Retina (tissue), 1 donor: Measurements from ENCODE around the gene CAMTA1.
"Not testable (repeated sequence)": the region's sequence is repeated elsewhere in the genome, so short reads cannot be mapped to it uniquely, and the experiment has no call there.

ENCODE experiments used
- DNase-seq: peaks from one replicate; pipeline ENCODE4 v3.0.0-alpha.2; 2016

CAMTA1 gene

DNA sequence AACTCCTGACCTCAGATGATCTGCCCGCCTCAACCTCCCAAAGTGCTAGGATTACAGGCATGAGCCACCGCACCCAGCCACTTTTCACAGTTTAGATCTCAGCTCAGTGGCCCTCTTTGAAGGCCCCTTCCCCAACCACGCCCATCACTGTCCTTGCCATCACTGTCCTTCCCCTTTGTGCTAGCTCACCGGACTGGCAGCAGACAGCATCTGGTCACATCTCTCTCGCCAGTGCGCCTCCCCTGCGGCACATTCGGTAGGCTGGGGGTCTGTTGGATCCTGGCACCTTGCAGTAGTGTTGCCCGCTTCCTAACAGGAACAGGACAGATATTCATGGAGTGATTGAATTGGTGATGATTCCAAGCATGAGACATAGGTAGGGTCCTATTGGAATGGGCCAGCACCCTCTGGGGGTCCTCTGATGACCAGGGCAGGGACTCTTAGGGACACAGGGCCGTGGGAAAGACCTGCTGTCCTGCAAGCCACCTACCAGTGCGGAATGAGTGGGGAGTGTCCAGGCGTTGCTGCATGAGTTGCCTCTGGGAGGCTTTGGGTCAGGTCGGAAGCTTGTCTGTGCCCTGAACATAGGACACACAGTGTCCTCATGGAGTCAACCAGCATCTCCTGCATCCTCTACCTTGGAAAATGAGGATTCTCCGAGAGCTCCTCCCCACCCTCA is 807.0 kb downstream of the CAMTA1 start:
- DNase-seq: no peak

DNA sequence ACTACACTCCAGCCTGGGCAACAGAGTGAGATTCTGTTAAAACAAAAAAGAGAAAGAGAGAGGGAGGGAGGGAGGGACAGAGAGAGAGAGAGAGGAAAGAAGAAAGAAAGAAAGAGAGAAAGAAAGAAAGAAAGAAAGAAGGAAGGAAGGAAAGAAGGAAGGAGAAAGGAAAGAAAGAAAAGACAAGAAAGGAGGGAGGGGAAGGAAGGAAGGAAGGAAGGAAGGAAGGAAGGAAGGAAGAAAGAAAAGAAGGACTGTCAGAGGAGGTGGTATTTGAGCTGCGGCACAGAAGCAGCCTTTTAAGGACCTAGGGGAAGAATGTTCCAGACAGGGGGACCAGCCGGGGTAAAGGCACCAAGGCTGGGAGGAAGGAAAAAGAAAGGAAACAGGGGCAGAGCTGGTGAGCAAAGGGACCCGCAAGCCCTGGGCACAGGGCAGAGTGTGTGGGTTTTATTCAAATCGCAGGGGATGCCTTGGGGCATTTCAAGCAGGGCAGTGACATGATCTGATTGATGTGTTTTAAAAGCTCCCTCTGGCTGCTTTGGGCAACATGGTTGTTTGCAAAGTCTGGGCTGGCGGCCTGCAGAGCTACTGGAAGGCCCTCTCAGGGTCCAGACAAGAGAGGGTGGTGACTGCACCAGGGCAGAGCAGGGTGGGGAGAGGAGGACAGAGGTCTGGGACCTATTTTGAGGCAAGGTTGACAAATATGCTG is 808.9 kb downstream of the CAMTA1 start:
- no peak for DNase-seq

DNA sequence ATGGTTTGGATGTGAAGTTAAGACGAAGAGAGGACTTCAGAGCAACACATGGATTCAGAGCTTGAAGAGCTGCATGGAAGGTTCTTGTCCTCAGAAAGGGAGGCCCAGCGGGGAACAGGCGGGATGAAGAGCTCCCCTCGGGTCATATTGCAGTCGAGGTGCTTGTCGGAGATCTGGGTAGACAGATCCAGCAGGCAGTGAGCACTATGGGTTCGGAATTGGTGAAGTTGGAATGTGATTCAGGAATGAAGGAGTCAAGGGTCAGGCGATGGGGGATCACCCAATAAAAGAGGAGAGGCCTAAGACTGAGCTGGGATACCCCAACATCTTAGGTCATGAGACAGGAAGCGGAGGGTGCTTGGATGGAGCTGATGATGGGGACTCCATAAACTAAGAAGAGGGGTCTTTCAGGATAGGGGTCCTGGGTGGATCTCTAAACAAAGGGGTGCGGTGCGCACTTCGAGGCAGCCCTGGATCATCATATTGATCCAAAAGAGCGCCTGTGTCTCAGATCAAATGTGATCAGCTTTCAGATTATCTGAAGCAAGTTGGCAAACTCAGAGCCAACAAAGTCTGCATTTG is 809.6 kb downstream of the CAMTA1 start:
- no peak for DNase-seq

DNA sequence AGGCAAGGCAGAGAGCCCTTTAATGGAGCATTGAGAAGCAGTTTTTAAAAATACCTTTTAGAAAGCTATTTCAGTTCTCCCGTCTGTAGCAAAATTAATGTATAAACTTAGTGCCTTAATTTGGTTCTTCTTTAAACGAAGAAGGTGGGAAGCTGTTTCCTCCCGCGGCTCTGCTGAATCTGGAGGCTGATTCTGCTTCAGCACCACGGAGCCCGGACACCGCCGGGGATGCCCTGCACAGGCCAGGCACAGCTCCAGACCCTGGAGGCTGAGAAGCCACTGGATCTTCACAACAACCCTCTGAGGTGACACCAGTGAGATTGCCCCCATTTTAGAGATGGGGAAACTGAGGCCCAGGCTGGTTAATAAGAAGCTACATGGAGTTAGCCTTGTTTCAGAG is 810.1 kb downstream of the CAMTA1 start:
- no peak for DNase-seq

DNA sequence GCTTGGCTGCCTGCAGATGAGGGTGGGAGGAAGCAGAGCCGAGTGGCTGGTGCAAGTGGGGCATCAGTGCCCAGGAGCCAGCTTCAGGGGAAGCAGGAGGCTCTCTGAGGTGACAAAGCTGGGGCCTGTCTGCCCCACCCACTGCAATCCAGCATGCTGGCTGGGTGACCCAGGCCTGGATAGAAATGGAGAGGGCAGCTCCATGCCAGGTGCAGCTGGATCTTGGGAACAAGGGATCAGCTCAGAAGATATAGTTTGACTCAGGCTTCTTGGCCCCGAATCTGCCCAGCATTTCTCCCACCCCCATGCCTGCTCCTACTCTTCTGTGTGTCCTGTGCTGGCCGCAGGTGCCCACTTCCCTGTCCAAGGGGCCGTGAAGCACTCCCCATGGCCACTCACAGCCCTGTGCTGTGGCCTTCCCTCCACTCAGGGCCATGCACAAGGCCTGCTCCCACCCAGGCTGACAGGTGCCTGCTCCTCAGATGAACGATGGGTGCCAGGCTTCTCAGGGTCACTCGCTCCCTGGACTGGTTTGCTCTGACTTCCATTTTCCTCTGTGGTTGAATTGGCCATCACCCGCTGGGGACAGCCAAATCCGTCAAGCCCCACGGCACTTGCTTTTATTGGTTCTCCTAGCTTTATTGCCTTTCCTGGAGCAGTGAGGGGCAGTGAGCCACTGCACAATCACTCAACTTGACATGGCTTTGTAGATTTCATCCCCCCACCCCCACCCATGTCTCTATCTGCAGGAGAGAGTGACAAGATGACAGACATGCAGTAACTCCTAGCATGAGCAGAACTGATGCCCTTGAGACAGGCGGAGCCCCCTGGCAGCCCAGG is 811.1 kb downstream of the CAMTA1 start:
- no peak for DNase-seq

DNA sequence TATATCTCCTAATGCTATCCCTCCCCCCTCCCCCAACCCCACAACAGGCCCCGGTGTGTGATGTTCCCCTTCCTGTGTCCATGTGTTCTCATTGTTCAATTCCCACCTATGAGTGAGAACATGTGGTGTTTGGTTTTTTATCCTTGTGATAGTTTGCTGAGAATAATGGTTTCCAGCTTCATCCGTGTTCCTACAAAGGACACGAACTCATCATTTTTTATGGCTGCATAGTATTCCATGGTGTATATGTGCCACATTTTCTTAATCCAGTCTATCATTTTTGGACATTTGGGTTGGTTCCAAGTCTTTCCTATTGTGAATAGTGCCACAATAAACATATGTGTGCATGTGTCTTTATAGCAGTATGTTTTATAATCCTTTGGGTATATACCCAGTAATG is 812.8 kb downstream of the CAMTA1 start:
- not testable (repeated sequence) for DNase-seq

DNA sequence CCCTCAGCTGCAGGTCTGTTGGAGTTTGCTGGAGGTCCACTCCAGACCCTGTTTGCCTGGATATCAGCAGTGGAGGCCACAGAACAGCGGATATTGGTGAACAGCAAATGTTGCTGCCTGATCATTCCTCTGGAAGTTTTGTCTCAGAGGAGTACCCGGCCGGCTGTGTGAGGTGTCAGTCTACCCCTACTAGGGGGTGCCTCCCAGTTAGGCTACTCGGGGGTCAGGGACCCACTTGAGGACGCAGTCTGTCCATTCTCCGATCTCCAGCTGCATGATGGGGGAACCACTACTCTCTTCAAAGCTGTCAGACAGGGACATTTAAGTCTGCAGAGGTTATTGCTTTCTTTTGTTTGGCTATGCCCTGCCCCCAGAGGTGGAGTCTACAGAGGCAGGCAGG is 819.7 kb downstream of the CAMTA1 start:
- not testable (repeated sequence) for DNase-seq

DNA sequence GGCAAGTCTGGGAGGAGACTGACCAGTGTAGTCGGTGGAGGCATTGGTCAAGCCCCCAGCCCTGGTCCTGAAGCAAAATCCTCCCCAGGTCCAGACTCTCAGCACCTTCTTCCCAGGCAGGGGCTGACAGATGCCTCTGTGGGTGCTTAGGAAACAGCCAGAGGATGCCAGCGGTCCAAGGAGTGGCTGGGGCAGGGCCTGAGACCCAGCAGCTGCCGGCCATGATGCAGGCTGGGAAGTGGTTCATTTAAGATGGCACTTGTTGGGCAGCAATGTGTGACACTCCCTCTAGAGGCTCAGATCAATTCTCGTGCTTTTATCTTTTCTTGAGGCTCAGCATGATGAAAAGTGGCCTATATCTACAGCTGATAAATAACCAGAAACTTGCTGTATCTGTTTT is 820.8 kb downstream of the CAMTA1 start:
- DNase-seq: no peak

DNA sequence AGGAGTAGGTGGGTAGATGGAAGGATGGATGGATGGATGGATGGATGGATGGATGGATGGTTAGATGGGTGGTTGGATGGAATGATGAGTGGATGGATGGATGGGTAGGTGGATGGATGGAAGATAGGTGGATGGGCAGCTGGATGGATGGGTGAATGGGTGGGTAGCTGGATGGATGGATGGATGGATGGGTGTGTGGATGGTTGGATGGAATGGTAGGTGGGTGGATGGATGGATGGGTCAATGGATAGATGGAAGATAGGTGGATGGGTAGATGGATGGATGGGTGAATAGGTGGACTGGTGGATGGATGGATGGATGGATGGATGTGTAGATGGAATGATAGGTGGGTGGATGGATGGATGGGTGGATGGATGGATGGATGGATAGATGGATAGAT is 821.8 kb downstream of the CAMTA1 start:
- DNase-seq: no peak

DNA sequence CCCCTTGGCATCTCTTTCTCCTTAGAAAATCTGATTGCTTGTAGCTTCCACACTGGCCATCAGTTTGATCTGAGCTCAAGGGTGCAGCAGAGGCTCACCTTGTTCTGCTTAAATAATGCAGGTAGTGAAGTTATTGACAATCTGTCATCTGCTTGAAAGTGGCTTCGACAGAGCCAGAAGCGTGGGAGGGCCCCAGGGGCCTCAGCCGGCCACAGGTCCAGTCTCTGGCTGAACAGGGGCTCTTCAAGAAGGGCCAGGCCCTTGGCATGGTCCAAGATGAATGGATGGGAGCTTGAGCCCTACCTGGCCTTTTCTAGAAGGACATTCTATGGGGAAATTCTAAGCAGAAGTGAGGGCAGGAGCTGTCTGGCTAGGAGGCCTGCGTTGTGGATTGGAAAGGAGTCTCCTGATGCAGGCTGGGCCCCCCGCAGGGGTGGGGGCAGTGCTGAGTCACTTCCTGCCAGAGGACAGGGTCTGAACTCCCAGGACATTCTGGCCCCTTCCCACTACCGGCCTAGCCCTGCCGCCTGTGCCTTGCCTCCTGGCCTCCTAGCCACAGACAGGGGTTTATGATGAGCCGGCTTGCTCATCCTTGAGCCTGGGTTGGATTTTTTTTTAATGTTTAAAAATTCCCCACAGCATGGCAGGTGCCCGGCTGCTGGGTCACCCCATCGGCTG is 823.5 kb downstream of the CAMTA1 start:
- DNase-seq: no peak

DNA sequence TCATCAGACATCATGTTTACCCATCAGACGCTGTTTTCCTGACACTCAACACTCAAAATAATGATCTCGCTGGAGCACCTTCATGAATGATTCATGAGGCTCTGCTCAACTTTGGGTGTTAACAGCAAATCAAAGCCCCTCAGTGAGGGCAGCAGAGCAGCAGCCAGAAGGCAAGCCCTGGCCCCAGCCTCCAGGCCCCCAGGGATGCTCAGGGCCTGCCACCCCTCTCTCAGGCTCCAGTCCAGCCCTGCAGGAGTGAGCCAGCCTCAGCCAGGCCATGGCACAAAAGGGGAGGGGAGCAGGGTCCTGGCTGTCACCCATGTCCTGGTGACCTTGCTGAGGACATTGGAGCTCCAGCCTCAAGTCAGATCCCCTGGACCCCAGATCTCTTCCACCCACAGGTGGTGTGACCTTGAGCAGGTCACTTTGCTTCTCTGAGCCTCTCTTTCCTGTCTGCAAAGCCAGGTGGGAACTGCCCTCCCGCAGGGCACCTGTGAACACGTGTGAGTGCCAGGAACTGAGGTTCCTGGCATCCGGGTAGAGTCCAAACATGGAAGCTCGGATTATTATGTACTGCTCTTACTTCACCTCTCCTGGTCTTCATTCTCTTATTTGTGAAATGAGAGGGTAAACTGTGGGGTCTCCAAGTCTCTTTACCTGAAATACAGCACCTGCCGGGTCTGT is 824.2 kb downstream of the CAMTA1 start:
- DNase-seq: no peak

DNA sequence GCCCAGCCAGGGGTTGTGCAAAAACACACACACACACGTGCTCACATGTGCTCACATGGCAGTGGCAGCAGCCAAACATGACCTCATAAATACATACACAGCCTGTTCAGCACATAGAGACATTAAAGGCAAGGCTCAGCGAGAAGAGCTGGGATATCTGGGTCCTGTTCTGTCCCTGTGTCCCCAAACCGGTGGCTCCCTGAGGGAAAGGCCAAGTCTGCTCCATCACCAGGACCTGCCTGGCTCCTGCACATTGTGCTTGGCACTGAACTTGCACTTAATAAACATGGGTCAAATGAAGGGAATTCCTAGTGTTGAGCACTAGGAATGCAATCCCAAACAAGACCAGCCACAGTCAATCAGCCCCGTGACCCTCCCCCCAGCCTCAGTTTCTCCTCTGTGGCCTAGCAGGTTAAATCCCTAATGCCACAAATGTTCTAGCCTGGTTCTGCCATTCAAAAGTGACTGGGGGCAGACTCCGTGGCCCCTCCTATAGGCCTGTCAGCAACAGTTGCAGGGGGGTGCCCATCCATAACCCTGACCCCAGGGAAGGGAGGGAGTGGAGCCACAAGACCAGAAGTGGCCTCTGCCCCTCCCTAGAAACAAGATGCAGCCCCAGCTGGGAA is 825.0 kb downstream of the CAMTA1 start:
- no peak for DNase-seq

DNA sequence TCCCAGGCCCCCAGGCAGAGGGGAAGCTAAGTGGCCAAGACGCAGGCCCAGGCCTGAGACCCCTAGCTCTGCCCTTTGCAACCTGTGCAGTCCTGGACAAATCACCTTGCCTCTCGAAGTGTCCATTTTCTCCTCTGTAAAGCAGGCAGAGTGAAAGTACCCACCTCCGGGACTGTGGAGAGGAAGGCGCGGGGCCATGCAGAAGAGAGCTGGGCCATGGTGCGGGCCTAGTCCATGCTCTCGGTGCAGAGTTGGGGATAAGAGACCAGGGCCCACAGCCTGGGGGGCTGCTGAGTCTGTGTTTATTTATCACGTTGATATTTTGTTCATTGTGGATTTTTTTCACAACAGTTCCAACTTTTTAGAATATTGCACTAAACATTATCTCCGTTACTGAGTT is 825.7 kb downstream of the CAMTA1 start:
- DNase-seq: no peak

DNA sequence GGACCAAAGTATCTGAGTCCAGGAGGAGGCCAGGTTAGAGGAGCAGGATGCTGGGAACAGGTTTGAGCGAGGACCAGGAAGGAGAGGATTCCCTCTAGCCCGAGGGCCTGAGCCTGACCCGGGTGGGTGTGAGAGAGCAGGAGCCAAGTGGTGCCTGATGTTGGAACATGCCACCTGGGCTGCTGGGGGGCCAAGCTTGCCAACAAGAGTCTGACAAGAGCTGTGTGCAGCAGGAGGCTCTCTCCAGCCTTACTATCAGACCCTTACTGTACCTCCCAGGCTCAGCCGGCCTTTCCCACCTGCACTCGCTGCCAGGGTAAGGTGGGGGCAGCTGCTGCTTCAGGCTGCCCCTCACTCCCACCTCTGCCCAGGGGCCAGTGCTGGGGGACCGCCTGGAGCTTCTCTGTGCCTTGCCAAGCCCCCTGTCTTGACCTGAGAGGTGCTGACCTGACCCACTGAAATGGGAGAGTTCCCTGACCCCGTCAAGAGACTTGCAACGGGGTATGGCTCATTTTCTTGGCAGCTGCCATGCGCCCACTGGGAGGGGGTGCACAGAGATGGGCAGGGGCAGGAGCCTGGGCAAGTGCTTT is 826.3 kb downstream of the CAMTA1 start:
- no peak for DNase-seq

DNA sequence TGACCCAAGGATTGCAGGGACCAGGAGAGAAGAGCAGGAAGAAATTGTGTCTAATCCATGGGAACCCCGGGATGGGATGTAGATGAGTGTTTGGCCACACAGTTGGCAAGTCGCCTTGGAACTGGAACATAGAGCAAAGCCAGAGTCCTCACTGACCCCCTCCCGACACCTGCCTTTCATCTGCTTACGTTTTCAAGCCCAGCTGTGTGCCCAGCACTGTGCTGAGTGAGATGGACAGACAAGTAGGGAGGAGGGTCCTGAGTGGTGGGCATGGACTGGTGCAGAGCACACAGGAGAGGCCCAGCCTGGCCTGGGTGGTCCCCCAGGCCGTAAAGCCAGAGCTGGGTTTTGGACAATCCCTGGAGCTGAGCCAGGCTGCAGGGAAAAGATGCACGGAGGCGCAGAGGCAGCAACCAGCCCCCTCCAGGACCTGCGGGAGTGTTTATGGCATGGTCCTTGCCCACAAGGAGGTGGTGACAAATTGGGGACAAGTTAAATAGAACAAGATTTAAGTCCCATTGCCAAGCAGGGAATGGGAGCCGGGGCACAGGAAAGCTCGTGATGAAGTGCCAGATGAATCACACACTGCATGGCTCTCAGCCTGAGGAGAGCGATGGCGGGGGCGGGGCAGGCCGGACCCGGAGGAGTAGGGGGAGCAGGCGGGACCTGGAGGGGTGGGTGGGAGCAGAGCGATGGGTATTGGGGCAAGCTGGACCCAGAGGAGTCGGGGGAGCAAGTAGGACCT is 828.0 kb downstream of the CAMTA1 start:
- DNase-seq: no peak

DNA sequence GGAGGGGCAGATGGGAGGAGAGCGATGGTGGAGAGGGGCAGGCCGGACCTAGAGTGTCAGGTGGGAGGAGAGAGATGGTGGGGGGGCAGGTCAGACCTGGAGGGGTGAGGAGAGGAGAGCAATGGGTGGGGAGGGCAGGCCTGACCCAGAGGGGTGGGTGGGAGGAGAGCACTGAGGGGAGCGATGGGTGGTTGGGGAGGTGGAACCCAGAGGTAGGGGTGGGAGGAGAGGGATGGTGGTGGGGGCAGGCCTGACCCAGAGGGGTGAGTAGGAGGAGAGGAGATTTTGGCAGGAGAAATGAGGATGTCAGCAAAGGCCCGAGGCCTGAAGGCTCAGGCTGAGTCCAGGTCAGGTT is 828.6 kb downstream of the CAMTA1 start:
- DNase-seq: no peak

DNA sequence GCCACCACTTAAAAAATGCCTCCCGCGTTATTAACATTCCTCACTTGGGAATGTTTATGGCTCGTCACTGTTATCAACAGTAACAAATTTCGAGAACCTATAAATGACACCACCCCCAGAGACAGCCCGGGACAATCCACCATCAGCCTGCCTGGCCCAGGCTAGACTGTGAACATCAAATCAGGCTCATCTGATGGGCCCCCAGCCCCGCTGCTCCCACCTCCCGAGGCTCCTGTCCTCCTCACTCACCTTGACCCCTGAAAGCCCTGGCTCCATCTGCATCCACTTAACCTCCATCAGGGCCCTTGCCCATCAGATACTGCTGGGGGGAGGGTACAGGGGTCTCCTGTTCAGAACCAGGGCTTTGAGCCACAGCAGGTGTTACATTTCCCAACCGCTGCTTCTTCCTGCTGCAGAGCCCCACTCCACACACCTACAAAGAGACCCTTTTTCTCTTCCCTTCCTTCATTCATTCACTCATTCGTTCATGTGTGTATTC is 829.4 kb downstream of the CAMTA1 start:
- DNase-seq: no peak

DNA sequence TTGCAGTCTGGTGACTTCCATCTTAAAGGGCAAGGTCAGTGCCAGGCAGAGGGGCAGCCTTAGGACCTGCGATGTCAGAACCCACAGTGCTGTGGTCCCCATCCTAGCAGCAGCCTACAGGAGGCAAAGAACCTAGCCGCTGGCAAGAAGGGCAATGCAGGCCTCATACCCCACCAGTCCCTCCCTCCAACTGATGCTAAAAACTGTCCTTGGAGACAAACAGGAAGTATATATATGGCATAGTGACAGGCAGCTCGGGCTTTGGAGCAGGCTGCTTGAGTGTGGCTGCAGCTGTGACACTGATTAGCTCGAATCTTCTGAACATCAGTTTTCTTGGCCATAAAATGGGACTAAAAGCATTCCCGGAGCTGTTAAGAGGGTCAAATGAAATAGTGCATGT is 829.9 kb downstream of the CAMTA1 start:
- no peak for DNase-seq

DNA sequence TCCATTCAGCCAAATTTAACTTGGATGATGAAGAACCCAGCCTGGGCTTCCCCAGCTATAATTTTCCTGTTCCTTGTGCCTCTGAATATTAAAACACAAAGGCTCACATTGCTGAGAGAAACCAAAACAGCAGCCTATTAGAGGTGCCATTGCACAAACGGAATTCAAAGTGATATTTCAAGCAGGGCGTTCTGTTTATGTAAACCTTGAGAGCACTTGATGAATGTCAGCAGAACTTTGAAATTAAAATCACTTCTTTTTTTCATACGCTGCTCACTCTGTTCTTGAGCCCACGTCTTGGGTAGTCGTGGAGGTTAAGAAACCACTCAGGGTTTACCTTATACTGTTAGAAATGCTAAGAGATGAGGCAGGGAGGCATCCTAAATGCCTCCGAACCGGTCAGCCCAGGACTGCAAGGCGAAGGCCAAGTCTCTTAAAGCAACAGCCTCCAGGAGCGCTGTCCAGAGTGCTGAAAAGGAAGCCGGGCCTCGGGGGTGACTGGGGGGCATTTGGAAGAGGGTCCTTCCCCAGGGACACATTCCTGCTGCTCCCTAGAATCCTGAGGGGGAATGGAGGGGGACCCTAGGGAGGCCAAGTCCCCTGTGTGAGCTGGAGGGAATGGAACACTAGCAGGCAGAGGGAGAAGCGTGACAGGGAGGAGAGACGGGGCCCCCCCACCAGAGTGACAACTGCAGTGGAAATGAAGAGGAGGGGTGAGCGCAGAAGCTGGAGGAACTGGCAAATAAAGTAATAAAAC is 831.0 kb downstream of the CAMTA1 start:
- no peak for DNase-seq

DNA sequence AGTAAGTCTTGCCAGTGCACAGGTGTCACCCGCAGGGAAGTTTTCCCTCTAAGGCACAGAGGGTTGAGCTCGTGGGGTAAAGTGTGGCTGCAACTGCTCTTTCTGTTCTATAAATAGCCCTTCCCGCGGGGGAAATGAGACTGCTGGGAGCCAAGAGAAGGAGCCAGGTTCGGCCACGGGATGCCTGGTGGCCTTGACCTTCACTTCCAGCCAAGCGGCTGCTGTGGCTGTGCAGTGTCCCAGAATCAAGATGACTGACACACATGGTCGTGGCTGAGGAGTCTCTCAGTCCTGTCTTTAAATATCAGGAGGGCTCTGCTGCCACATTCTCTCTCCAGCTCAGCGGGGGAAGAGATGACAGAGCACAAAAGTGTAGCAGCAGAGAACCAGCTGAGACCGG is 831.7 kb downstream of the CAMTA1 start:
- no peak for DNase-seq
